WTC11 (cell line): ENCODE data around the gene SORCS2.

Experiments
- ATF2 ChIP-seq: sonication (generic); formaldehyde crosslinking; IDR thresholded peaks from 2 replicates; pipeline ENCODE4 v1.8.1; 2022; ENCODE audit warnings: low read depth, missing genetic modification reagents, borderline replicate concordance
- CTCF ChIP-seq: fragments of 200-600 bp; IDR thresholded peaks from 2 replicates; pipeline ENCODE4 v1.8.0; 2022; ENCODE audit warnings: antibody characterized with exemption
- TCF7 ChIP-seq: sonication (generic); formaldehyde crosslinking; IDR thresholded peaks from 2 replicates; pipeline ENCODE4 v1.8.0; 2022; ENCODE audit warnings: mild to moderate bottlenecking, low read depth, missing genetic modification reagents, moderate library complexity
- ZNF263 ChIP-seq: sonication (generic); formaldehyde crosslinking; IDR thresholded peaks from 2 replicates; pipeline ENCODE4 v1.8.1; 2022; ENCODE audit warnings: low read depth, mild to moderate bottlenecking, moderate library complexity, missing genetic modification reagents

- no peak for TF ChIP-seq CTCF
- TF ChIP-seq TCF7 (CRISPR knock-in tag), result no peak
- TF ChIP-seq ZNF263, result no peak
- TF ChIP-seq ATF2 (CRISPR knock-in tag), result no peak
Measured at GRCh38 chr4:7660176-7661039, 468.1 kb downstream of the SORCS2 start.
